HepG2 (cell line): Measurements from ENCODE around the gene RPL26. TPM values are rescaled to one million over a fixed set of nuclear protein-coding genes. Genes with fewer than 3 reads are reported as not detected.

Experiments used
- ARID5B ChIP-seq: IDR thresholded peaks from 2 replicates; pipeline ENCODE4 v1.4.0; 2020; ENCODE audit warnings: mild to moderate bottlenecking, missing genetic modification reagents
- GRHL1 ChIP-seq: sonication (generic); formaldehyde crosslinking; conservative IDR thresholded peaks from 2 replicates; pipeline ENCODE4 v1.8.0; 2022; ENCODE audit warnings: missing genetic modification reagents
- KLF12 ChIP-seq: sonication (generic); formaldehyde crosslinking; IDR thresholded peaks from 2 replicates; pipeline ENCODE4 v1.4.0; 2020; ENCODE audit warnings: missing genetic modification reagents, borderline replicate concordance
- LCORL ChIP-seq, 2 experiments: fragments of 450-650 bp in 1 of 2; sonication (generic) in 1 of 2; formaldehyde crosslinking in 1 of 2; IDR thresholded peaks; 2 replicates each; pipeline versions ENCODE4 v1.5.0 to v1.6.1; 2017 to 2020; ENCODE audit warnings: antibody characterized with exemption in 1 of 2, missing genetic modification reagents in 1 of 2
- MXD1 ChIP-seq: sonication (generic); formaldehyde crosslinking; IDR thresholded peaks from 2 replicates; pipeline ENCODE4 v1.4.0; 2020; ENCODE audit warnings: mild to moderate bottlenecking, missing genetic modification reagents
- NR2F2 ChIP-seq: IDR thresholded peaks from 2 replicates; pipeline ENCODE4 v1.6.1; 2012; ENCODE audit warnings: low read depth, inconsistent platforms, borderline replicate concordance
- NRL ChIP-seq: sonication (generic); formaldehyde crosslinking; IDR thresholded peaks from 2 replicates; pipeline ENCODE4 v1.5.0; 2020; ENCODE audit warnings: missing genetic modification reagents, mild to moderate bottlenecking, moderate library complexity, borderline replicate concordance
- PRDM4 ChIP-seq: sonication (generic); formaldehyde crosslinking; IDR thresholded peaks from 2 replicates; pipeline ENCODE4 v1.9.0; 2021; ENCODE audit warnings: missing genetic modification reagents, borderline replicate concordance
- PRMT3 ChIP-seq: sonication (generic); formaldehyde crosslinking; IDR thresholded peaks from 2 replicates; pipeline ENCODE4 v1.8.1; 2022; ENCODE audit warnings: low read depth, mild to moderate bottlenecking, moderate library complexity, missing genetic modification reagents, borderline replicate concordance
- REXO4 ChIP-seq: sonication (generic); formaldehyde crosslinking; IDR thresholded peaks from 2 replicates; pipeline ENCODE4 v1.8.0; 2022; ENCODE audit warnings: missing genetic modification reagents, mild to moderate bottlenecking, borderline replicate concordance
- SP140L ChIP-seq: sonication (generic); formaldehyde crosslinking; IDR thresholded peaks from 2 replicates; pipeline ENCODE4 v1.4.0; 2020; ENCODE audit warnings: missing genetic modification reagents, borderline replicate concordance
- TFE3 ChIP-seq: IDR thresholded peaks from 2 replicates; pipeline ENCODE4 v1.6.1; 2016
- ZNF256 ChIP-seq: sonication (generic); formaldehyde crosslinking; conservative IDR thresholded peaks from 2 replicates; pipeline ENCODE4 v1.4.0; 2020; ENCODE audit warnings: missing genetic modification reagents
- ZNF264 ChIP-seq: sonication (generic); formaldehyde crosslinking; IDR thresholded peaks from 2 replicates; pipeline ENCODE4 v1.4.0; 2020; ENCODE audit warnings: missing genetic modification reagents
- ZNF34 ChIP-seq: sonication (generic); formaldehyde crosslinking; IDR thresholded peaks from 2 replicates; pipeline ENCODE4 v1.4.0; 2020; ENCODE audit warnings: mild to moderate bottlenecking, missing genetic modification reagents, borderline replicate concordance
- ZNF616 ChIP-seq: sonication (generic); formaldehyde crosslinking; IDR thresholded peaks from 2 replicates; pipeline ENCODE4 v1.5.0; 2020; ENCODE audit warnings: low read depth, mild to moderate bottlenecking, missing genetic modification reagents
- ZSCAN21 ChIP-seq: sonication (generic); formaldehyde crosslinking; IDR thresholded peaks from 2 replicates; pipeline ENCODE4 v1.8.0; 2022; ENCODE audit warnings: mild to moderate bottlenecking, missing genetic modification reagents, moderate library complexity, borderline replicate concordance
- polyA plus RNA-seq, 8 experiments: library from polyadenylated mRNA; depleted of rRNA in 3 of 8; stranded (reverse) in 7 of 8; unstranded in 1 of 8; fragments of >200 nt; fragmentation: Illumina TruSeq in 4 of 8; extraction: Trizol in 4 of 8; gene quantifications; 2 replicates each; pipeline versions ENCODE4 v1.2.1 to v1.2.3, GENCODE V29; 2011 to 2016; ENCODE audit warnings: low read depth in 4 of 8, missing spikeins in 1 of 8, mixed read lengths in 1 of 8; ENCODE audit not compliant: insufficient read depth in 1 of 8
- total RNA-seq, 5 experiments: library from RNA; depleted of rRNA; stranded (reverse); fragments of >200 nt; fragmentation: Illumina TruSeq; extraction: Trizol; gene quantifications; 2 replicates each; pipeline ENCODE4 v1.2.3, GENCODE V29; 2016; ENCODE audit warnings: low read depth in 1 of 5

RPL26 gene
- total and polyA plus RNA-seq, 2 of the 13 experiments (the other 11 are each of a cell fraction or from before 2014, with no cell fraction given): 2,817 to 3,529 TPM

GRCh38 chr17:8420041-8420934, 37.3 kb upstream of the RPL26 start (continued):
- TF ChIP-seq ARID5B (CRISPR knock-in tag) (peak; percentile 100), PRMT3 (no peak), GRHL1 (CRISPR knock-in tag) (no peak), TFE3 (0 out of 2 replicates have a peak, but pooled peaks have one; percentile 44), ZSCAN21 (CRISPR knock-in tag) (no peak), MXD1 (CRISPR knock-in tag) (no peak), ZNF34 (CRISPR knock-in tag) (no peak), KLF12 (CRISPR knock-in tag) (no peak; the same call in 1 of the 2 replicates), ZNF264 (CRISPR knock-in tag) (peak; percentile 92), ZNF256 (CRISPR knock-in tag) (no peak), PRDM4 (CRISPR knock-in tag) (no peak), REXO4 (CRISPR knock-in tag) (no peak), NRL (CRISPR knock-in tag) (no peak), NR2F2 (peak; percentile 98), SP140L (CRISPR knock-in tag) (peak; percentile 83; the same call in 1 of the 2 replicates), ZNF616 (no peak), LCORL (IDR thresholded peaks at IDR 0.05) (peak; percentile 64; the same call in 1 of the 2 replicates), LCORL (CRISPR knock-in tag; IDR thresholded peaks at IDR 0.05) (peak; percentile 75; the same call in 1 of the 2 replicates)
